HepG2 (cell line): ENCODE data around the gene TMEM129. TPM values are rescaled to one million over a fixed set of nuclear protein-coding genes. Genes with fewer than 3 reads are reported as not detected.

ENCODE experiments used
- AGO2 ChIP-seq: fragments of 200-400 bp; formaldehyde crosslinking; optimal IDR thresholded peaks from 2 replicates; pipeline ENCODE3; 2017; ENCODE audit warnings: mild to moderate bottlenecking, low read depth, low read length, moderate library complexity
- CBX2 ChIP-seq, 2 experiments: fragments of 200-600 bp in 1 of 2; sonication (generic); formaldehyde crosslinking in 1 of 2; IDR thresholded peaks; 2 replicates each; pipeline versions ENCODE4 v1.7.0 to v1.8.1; 2018 to 2022; ENCODE audit warnings: low read depth in 2 of 2, low read length in 1 of 2, mild to moderate bottlenecking in 1 of 2, missing genetic modification reagents in 1 of 2
- CHCHD3 ChIP-seq: sonication (generic); formaldehyde crosslinking; IDR thresholded peaks from 2 replicates; pipeline ENCODE4 v1.8.0; 2022; ENCODE audit warnings: mild to moderate bottlenecking, missing genetic modification reagents, moderate library complexity
- ELF4 ChIP-seq: sonication (generic); formaldehyde crosslinking; IDR thresholded peaks from 2 replicates; pipeline ENCODE4 v1.5.0; 2020; ENCODE audit warnings: missing genetic modification reagents, mild to moderate bottlenecking, moderate library complexity, borderline replicate concordance
- KMT2A ChIP-seq: sonication (generic); formaldehyde crosslinking; IDR thresholded peaks from 2 replicates; pipeline ENCODE4 v1.4.0; 2020; ENCODE audit warnings: missing genetic modification reagents
- MEIS1 ChIP-seq: sonication (generic); formaldehyde crosslinking; IDR thresholded peaks from 2 replicates; pipeline ENCODE4 v1.9.0; 2021; ENCODE audit warnings: mild to moderate bottlenecking, missing genetic modification reagents, moderate library complexity, borderline replicate concordance
- SPEN ChIP-seq: sonication (generic); formaldehyde crosslinking; IDR thresholded peaks from 2 replicates; pipeline ENCODE4 v1.5.1; 2020; ENCODE audit warnings: low read depth, mild to moderate bottlenecking, missing genetic modification reagents
- ZC3H13 ChIP-seq: sonication (generic); formaldehyde crosslinking; IDR thresholded peaks from 2 replicates; pipeline ENCODE4 v1.8.1; 2023; ENCODE audit warnings: mild to moderate bottlenecking, missing genetic modification reagents, moderate library complexity
- ZFAT ChIP-seq: sonication (generic); formaldehyde crosslinking; conservative IDR thresholded peaks from 2 replicates; pipeline ENCODE4 v1.8.1; 2023; ENCODE audit warnings: missing genetic modification reagents, inconsistent platforms
- ZNF350 ChIP-seq: sonication (generic); formaldehyde crosslinking; IDR thresholded peaks from 2 replicates; pipeline ENCODE4 v1.4.0; 2020; ENCODE audit warnings: mild to moderate bottlenecking, low read depth, missing genetic modification reagents, borderline replicate concordance
- ZNF577 ChIP-seq: sonication (generic); formaldehyde crosslinking; IDR thresholded peaks from 2 replicates; pipeline ENCODE4 v1.4.0; 2020; ENCODE audit warnings: mild to moderate bottlenecking, low read depth, missing genetic modification reagents, borderline replicate concordance
- ZNF709 ChIP-seq: sonication (generic); formaldehyde crosslinking; IDR thresholded peaks from 2 replicates; pipeline ENCODE4 v1.5.0; 2020; ENCODE audit warnings: mild to moderate bottlenecking, missing genetic modification reagents
- ZNF768 ChIP-seq: sonication (generic); formaldehyde crosslinking; IDR thresholded peaks from 2 replicates; pipeline ENCODE4 v1.4.0; 2020; ENCODE audit warnings: missing genetic modification reagents
- ZNF850 ChIP-seq: sonication (generic); formaldehyde crosslinking; conservative IDR thresholded peaks from 2 replicates; pipeline ENCODE4 v1.9.0; 2021; ENCODE audit warnings: mild to moderate bottlenecking, missing genetic modification reagents
- polyA plus RNA-seq, 8 experiments: library from polyadenylated mRNA; depleted of rRNA in 3 of 8; stranded (reverse) in 7 of 8; unstranded in 1 of 8; fragments of >200 nt; fragmentation: Illumina TruSeq in 4 of 8; extraction: Trizol in 4 of 8; gene quantifications; 2 replicates each; pipeline versions ENCODE4 v1.2.1 to v1.2.3, GENCODE V29; 2011 to 2016; ENCODE audit warnings: low read depth in 4 of 8, missing spikeins in 1 of 8, mixed read lengths in 1 of 8; ENCODE audit not compliant: insufficient read depth in 1 of 8
- total RNA-seq, 5 experiments: library from RNA; depleted of rRNA; stranded (reverse); fragments of >200 nt; fragmentation: Illumina TruSeq; extraction: Trizol; gene quantifications; 2 replicates each; pipeline ENCODE4 v1.2.3, GENCODE V29; 2016; ENCODE audit warnings: low read depth in 1 of 5
- TF ChIP-seq, protein P1 (sequence below): sonication (generic); formaldehyde crosslinking; IDR thresholded peaks from 2 replicates; pipeline ENCODE4 v1.9.0; 2022; ENCODE audit warnings: low read depth, missing genetic modification reagents
- TF ChIP-seq, protein P2 (sequence below): fragments of 450-650 bp; IDR thresholded peaks from 2 replicates; pipeline ENCODE4 v1.6.1; 2017; ENCODE audit warnings: mild to moderate bottlenecking
- TF ChIP-seq, protein P3 (sequence below): sonication (generic); formaldehyde crosslinking; IDR thresholded peaks from 2 replicates; pipeline ENCODE4 v1.5.0; 2020; ENCODE audit warnings: mild to moderate bottlenecking, missing genetic modification reagents
- TF ChIP-seq, protein P4 (sequence below): sonication (generic); formaldehyde crosslinking; IDR thresholded peaks from 2 replicates; pipeline ENCODE4 v1.4.0; 2020; ENCODE audit warnings: mild to moderate bottlenecking, missing genetic modification reagents
- TF ChIP-seq, protein P5 (sequence below): IDR thresholded peaks from 2 replicates; pipeline ENCODE4 v1.6.1; 2016; ENCODE audit warnings: low read depth, control low read depth

Gene TMEM129
- total and polyA plus RNA-seq, 2 of the 13 experiments (the other 11 are each of a cell fraction or from before 2014, with no cell fraction given) = 19.0 to 25.8 TPM

DNA sequence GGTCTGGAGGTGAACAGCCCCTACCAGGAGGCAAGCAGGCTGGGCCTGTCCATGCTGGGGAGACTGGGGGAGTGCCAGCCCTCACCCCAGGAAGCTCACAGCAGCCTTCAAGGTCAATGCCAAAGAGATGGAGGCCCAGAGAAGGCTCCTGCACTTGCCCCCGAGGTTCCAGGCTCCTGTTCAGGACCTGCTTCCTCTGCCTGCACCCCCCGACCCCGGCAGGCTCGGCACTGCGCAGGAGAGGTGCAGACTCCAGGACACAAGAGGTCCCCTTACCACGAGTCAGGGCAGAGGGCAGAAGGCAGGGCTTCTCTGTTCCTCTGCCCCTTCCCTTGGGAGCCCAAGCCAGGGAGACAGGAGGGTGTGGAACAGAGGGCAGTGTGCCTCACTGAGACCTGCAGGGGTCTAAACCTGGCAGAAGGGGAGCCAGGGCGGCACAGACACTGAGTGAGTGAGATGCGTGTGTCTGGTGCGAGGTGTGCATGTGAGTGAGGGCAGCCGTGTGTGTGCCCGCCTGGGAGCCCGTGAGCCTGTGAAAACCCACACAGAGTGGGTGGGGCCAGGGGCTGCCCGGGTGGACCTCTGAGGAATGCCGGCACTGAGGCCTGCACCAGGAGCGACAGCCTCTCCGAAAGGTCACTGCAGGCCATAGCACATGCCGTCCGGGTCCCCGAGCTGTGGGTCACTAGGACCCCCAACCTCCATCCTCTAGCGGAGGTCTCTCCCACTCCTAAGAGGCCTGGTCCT is 41.3 kb upstream of the TMEM129 start (continued):
- no peak for TF ChIP-seq MEIS1 (CRISPR knock-in tag)
- TF ChIP-seq, protein P1, sequence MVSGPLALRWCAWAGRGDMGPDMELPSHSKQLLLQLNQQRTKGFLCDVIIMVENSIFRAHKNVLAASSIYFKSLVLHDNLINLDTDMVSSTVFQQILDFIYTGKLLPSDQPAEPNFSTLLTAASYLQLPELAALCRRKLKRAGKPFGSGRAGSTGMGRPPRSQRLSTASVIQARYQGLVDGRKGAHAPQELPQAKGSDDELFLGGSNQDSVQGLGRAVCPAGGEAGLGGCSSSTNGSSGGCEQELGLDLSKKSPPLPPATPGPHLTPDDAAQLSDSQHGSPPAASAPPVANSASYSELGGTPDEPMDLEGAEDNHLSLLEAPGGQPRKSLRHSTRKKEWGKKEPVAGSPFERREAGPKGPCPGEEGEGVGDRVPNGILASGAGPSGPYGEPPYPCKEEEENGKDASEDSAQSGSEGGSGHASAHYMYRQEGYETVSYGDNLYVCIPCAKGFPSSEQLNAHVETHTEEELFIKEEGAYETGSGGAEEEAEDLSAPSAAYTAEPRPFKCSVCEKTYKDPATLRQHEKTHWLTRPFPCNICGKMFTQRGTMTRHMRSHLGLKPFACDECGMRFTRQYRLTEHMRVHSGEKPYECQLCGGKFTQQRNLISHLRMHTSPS (CRISPR knock-in tag) = peak; percentile 55
- peak; percentile 74 for TF ChIP-seq AGO2
- no peak for TF ChIP-seq ZC3H13 (CRISPR knock-in tag)
- TF ChIP-seq, protein P2, sequence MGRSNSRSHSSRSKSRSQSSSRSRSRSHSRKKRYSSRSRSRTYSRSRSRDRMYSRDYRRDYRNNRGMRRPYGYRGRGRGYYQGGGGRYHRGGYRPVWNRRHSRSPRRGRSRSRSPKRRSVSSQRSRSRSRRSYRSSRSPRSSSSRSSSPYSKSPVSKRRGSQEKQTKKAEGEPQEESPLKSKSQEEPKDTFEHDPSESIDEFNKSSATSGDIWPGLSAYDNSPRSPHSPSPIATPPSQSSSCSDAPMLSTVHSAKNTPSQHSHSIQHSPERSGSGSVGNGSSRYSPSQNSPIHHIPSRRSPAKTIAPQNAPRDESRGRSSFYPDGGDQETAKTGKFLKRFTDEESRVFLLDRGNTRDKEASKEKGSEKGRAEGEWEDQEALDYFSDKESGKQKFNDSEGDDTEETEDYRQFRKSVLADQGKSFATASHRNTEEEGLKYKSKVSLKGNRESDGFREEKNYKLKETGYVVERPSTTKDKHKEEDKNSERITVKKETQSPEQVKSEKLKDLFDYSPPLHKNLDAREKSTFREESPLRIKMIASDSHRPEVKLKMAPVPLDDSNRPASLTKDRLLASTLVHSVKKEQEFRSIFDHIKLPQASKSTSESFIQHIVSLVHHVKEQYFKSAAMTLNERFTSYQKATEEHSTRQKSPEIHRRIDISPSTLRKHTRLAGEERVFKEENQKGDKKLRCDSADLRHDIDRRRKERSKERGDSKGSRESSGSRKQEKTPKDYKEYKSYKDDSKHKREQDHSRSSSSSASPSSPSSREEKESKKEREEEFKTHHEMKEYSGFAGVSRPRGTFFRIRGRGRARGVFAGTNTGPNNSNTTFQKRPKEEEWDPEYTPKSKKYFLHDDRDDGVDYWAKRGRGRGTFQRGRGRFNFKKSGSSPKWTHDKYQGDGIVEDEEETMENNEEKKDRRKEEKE = no peak
- TF ChIP-seq, protein P3, sequence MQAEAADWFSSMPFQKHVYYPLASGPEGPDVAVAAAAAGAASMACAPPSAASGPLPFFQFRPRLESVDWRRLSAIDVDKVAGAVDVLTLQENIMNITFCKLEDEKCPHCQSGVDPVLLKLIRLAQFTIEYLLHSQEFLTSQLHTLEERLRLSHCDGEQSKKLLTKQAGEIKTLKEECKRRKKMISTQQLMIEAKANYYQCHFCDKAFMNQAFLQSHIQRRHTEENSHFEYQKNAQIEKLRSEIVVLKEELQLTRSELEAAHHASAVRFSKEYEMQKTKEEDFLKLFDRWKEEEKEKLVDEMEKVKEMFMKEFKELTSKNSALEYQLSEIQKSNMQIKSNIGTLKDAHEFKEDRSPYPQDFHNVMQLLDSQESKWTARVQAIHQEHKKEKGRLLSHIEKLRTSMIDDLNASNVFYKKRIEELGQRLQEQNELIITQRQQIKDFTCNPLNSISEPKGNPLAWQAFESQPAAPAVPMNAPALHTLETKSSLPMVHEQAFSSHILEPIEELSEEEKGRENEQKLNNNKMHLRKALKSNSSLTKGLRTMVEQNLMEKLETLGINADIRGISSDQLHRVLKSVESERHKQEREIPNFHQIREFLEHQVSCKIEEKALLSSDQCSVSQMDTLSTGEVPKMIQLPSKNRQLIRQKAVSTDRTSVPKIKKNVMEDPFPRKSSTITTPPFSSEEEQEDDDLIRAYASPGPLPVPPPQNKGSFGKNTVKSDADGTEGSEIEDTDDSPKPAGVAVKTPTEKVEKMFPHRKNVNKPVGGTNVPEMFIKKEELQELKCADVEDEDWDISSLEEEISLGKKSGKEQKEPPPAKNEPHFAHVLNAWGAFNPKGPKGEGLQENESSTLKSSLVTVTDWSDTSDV (CRISPR knock-in tag) = no peak
- no peak for TF ChIP-seq CHCHD3 (CRISPR knock-in tag)
- no peak for TF ChIP-seq ZNF709 (CRISPR knock-in tag)
- TF ChIP-seq SPEN = no peak
- TF ChIP-seq, protein P4, sequence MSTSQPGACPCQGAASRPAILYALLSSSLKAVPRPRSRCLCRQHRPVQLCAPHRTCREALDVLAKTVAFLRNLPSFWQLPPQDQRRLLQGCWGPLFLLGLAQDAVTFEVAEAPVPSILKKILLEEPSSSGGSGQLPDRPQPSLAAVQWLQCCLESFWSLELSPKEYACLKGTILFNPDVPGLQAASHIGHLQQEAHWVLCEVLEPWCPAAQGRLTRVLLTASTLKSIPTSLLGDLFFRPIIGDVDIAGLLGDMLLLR = 0 out of 2 replicates have a peak, but pooled peaks have one; percentile 66
- TF ChIP-seq ZNF850 (CRISPR knock-in tag) = no peak
- TF ChIP-seq ELF4 = no peak
- TF ChIP-seq ZNF350 (CRISPR knock-in tag) = peak; percentile 46; the same call in 1 of the 2 replicates
- TF ChIP-seq ZNF768 (CRISPR knock-in tag) = 0 out of 2 replicates have a peak, but pooled peaks have one; percentile 7
- TF ChIP-seq, protein P5, sequence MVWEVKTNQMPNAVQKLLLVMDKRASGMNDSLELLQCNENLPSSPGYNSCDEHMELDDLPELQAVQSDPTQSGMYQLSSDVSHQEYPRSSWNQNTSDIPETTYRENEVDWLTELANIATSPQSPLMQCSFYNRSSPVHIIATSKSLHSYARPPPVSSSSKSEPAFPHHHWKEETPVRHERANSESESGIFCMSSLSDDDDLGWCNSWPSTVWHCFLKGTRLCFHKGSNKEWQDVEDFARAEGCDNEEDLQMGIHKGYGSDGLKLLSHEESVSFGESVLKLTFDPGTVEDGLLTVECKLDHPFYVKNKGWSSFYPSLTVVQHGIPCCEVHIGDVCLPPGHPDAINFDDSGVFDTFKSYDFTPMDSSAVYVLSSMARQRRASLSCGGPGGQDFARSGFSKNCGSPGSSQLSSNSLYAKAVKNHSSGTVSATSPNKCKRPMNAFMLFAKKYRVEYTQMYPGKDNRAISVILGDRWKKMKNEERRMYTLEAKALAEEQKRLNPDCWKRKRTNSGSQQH (CRISPR knock-in tag) = no peak
- TF ChIP-seq ZNF577 (CRISPR knock-in tag) = no peak
- TF ChIP-seq CBX2 (IDR thresholded peaks at IDR 0.05; ENCODE audit: low read depth, low read length) = no peak
- no peak for TF ChIP-seq CBX2 (CRISPR knock-in tag; IDR thresholded peaks at IDR 0.05; ENCODE audit: low read depth)
- no peak for TF ChIP-seq ZFAT (CRISPR knock-in tag)
- no peak for TF ChIP-seq KMT2A (CRISPR knock-in tag)
